Measurements from ENCODE around the gene NTN1. TPM values are rescaled to one million over a fixed set of nuclear protein-coding genes. Genes with fewer than 3 reads are reported as not detected.

NTN1 gene
- total and polyA plus RNA-seq, 2 of the 4 experiments (the other 2 are of a cell fraction) = under 0.01 to 0.07 TPM

DNA sequence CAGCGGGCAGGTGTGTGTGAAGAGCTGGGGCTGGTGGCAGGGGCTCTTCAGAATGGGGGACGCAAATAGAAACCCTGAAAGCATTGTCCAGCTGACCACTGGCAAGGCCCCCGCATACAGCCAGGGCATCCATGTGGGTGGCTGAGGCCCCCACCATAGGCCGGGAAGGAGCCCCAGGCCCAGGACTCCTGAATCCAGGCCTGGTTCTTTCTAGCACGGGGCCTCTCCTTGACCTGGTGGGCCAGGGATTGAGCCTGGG lies 200.5 kb downstream of the NTN1 start:
- H4K91ac ChIP-seq (ENCODE audit: insufficient read depth, low read depth, low read length) = no peak overlapping the region
- H3K27me3 ChIP-seq (ENCODE audit: control insufficient read depth, insufficient read depth, low read length) = no peaks in the 10 kb centered on the region
- no peak overlapping the region for H2BK120ac ChIP-seq (ENCODE audit: low read depth, low read length)

More for the DNA sequence above, 200.5 kb downstream of the NTN1 start:
- dilution Hi-C loops (cut with HindIII; ENCODE audit: low sequenced_read_pairs, unreplicated experiment) (no loop called here), intact Hi-C loops (cut with micrococcal nuclease) (no loop called here), in situ Hi-C loops (cut with MboI; ENCODE audit: low sequenced_read_pairs) (no loop called here)
- WGBS, 2 experiments (ENCODE audit: extremely low coverage in 2 of 2, insufficient read length in 1 of 2) = no CpG with 5 or more reads among the region's 5 CpGs
- ChIA-PET POLR2A (ENCODE audit: unreplicated experiment) (no interaction called here), CTCF (no interaction called here)
- Histone ChIP-seq H3K4me2 (ENCODE audit: low read depth, low read length) (no peak overlapping the region), H3K56ac (ENCODE audit: extremely low read depth, insufficient read depth, low read length) (no peak overlapping the region), H2BK5ac (ENCODE audit: low read depth, low read length, poor library complexity, severe bottlenecking) (no peak overlapping the region), H4K8ac (ENCODE audit: low read depth in 2 of 2, low read length in 2 of 2) (no peak overlapping the region), H2BK15ac (ENCODE audit: low read depth, low read length) (no peak overlapping the region), H3K23ac (ENCODE audit: low read depth, low read length) (no peak overlapping the region), H3K4ac (ENCODE audit: low read depth, low read length) (no peak overlapping the region), H4K20me1 (ENCODE audit: insufficient read depth, low read length) (no peaks in the 10 kb centered on the region), H3K14ac (replicated peaks; ENCODE audit: low read depth, low read length) (no peak overlapping the region), H3K79me1 (ENCODE audit: low read depth in 1 of 2, low read length in 2 of 2) (no peaks in the 10 kb centered on the region), H3K9ac (ENCODE audit: low read depth, low read length) (no peak overlapping the region), H3K9me1 (ENCODE audit: insufficient read depth, low read length) (no peaks in the 10 kb centered on the region), H3K9me3 (ENCODE audit: control insufficient read depth, insufficient read depth, low read length) (no peaks in the 10 kb centered on the region), H2AK9ac (replicated peaks; ENCODE audit: low read depth, low read length, poor library complexity) (no peak overlapping the region), H2AFZ (replicated peaks; ENCODE audit: low read length, poor library complexity) (no peak overlapping the region), H2BK20ac (ENCODE audit: low read depth, low read length) (no peak overlapping the region), H3K27ac (ENCODE audit: insufficient read depth, low read length) (no peak overlapping the region), H4K5ac (ENCODE audit: low read depth, low read length) (no peak overlapping the region), H2AK5ac (ENCODE audit: low read depth, low read length) (no peak overlapping the region), H3K4me3 (ENCODE audit: insufficient read depth, low read depth, low read length) (no peak overlapping the region), H3K4me1 (ENCODE audit: control insufficient read depth, insufficient read depth, low read length) (peaks cover 6% of the 10 kb centered on the region; the same call in 1 of the 2 replicates), H3K36me3 (ENCODE audit: control insufficient read depth, insufficient read depth, low read length) (no peaks in the 10 kb centered on the region), H3K18ac (ENCODE audit: low read depth, low read length) (no peak overlapping the region)
- no TSS peak for BruUV-seq (replicated peaks)
- DNase-seq (no peak), ATAC-seq (ENCODE audit: low read depth) (no peak)
- TF ChIP-seq BHLHE40 (IDR thresholded peaks at IDR 0.05; ENCODE audit: low read depth, low read length) (no peak), MAZ (IDR thresholded peaks at IDR 0.05; ENCODE audit: borderline replicate concordance, low read depth, low read length) (no peak), RAD21 (IDR thresholded peaks at IDR 0.05; ENCODE audit: low read length) (no peak)
